Testis (tissue), 3 donors: Measurements from ENCODE around the gene KPNA3. TPM values are rescaled to one million over a fixed set of nuclear protein-coding genes. Genes with fewer than 3 reads are reported as not detected.

ENCODE experiments used
- DNase-seq: peaks from one replicate; pipeline ENCODE4 v3.0.0-alpha.2; 2019
- H3K27ac ChIP-seq, 2 donors: fragments of 200-600 bp; sonication (generic); one replicate each; pipeline ENCODE4 v1.5.1; 2019
- H3K27me3 ChIP-seq: fragments of 200-600 bp; sonication (generic); one replicate; pipeline ENCODE4 v1.5.1; 2019
- H3K36me3 ChIP-seq: fragments of 200-600 bp; sonication (generic); one replicate; pipeline ENCODE4 v1.5.1; 2017; ENCODE audit warnings: low read depth; ENCODE audit errors: missing control alignments
- H3K4me1 ChIP-seq: fragments of 200-600 bp; sonication (generic); one replicate; pipeline ENCODE4 v1.5.1; 2019
- H3K4me3 ChIP-seq, 2 donors: fragments of 200-600 bp; sonication (generic); one replicate each; pipeline ENCODE4 v1.5.1; 2017 to 2019
- H3K9me3 ChIP-seq: fragments of 200-600 bp; sonication (generic); one replicate; pipeline ENCODE4 v1.5.1; 2017
- CTCF ChIP-seq, 3 experiments: fragments of 450-650 bp in 2 of 3; fragments of 200-600 bp in 1 of 3; sonication (generic) in 1 of 3; IDR thresholded peaks; one replicate each; pipeline ENCODE4 v1.5.1; 2016 to 2019; ENCODE audit warnings: antibody characterized with exemption in 3 of 3, mild to moderate bottlenecking in 2 of 3, moderate library complexity in 1 of 3
- POLR2A ChIP-seq: fragments of 450-650 bp; IDR thresholded peaks from one replicate; pipeline ENCODE4 v1.6.1; 2017; ENCODE audit warnings: antibody characterized with exemption, mild to moderate bottlenecking, moderate library complexity
- WGBS, 2 donors: methylation state at CpG; one replicate each; pipeline ENCODE4 v1.1.5; 2018; 5-methylcytosine and 5-hydroxymethylcytosine counted together
- intact Hi-C: fragments of 100-400 bp; cut with DNase I; formaldehyde crosslinking; loops from one replicate; pipeline ENCODE4 v1.15.1; 2023; ENCODE audit warnings: low total_unique reads
- polyA plus RNA-seq: library from polyadenylated mRNA; stranded (reverse); fragments of 350-450 nt; fragmentation: Illumina TruSeq; extraction: RNeasy Lipid Tissue Mini Kit (QIAGEN cat#74804); gene quantifications from one replicate; pipeline ENCODE4 v1.2.3, GENCODE V29; 2014; ENCODE audit warnings: low read depth, low replicate concordance; ENCODE audit not compliant: insufficient read depth
- total RNA-seq, 2 donors: library from RNA; depleted of rRNA; stranded (reverse); fragments of >200 nt; gene quantifications; one replicate each; pipeline ENCODE4 v1.2.3, GENCODE V29; 2016

The KPNA3 gene
- total and polyA plus RNA-seq, 3 donors from 2014 or later = 39.4 to 51.3 (median 46.5) TPM

- Histone ChIP-seq H3K27me3 (no peaks in the 10 kb centered on the region), H3K4me3 (no peak overlapping the region), H3K9me3 (no peaks in the 10 kb centered on the region), H3K36me3 (no peaks in the 10 kb centered on the region), H3K27ac (no peak overlapping the region), H3K4me1 (peaks cover 10% of the 10 kb centered on the region)
- 76 to 84% methylated on average over 3 of the region's 3 CpGs for WGBS, 2 donors
- no peak for DNase-seq
- TF ChIP-seq CTCF (IDR thresholded peaks at IDR 0.05) = no peak
- no peak for TF ChIP-seq POLR2A
- intact Hi-C loops = no loop called here
Measured at GRCh38 chr13:49693877-49694276, 98.6 kb downstream of the KPNA3 start.

- Histone ChIP-seq H3K9me3 (no peaks in the 10 kb centered on the region), H3K36me3 (no peaks in the 10 kb centered on the region), H3K27ac (no peak overlapping the region), H3K4me3 (no peak overlapping the region), H3K27me3 (no peaks in the 10 kb centered on the region), H3K4me1 (peaks cover 10% of the 10 kb centered on the region)
- DNase-seq = no peak
- WGBS, 2 donors = 69 to 80% methylated on average over 4 of the region's 4 CpGs
- intact Hi-C loops = no loop called here
- TF ChIP-seq POLR2A (no peak), CTCF (IDR thresholded peaks at IDR 0.05) (no peak)
Measured at GRCh38 chr13:49693191-49693733, 99.2 kb downstream of the KPNA3 start.

- no peaks in the 10 kb centered on the region for H3K27me3 ChIP-seq
- no peak for TF ChIP-seq POLR2A
- no peak for TF ChIP-seq CTCF (IDR thresholded peaks at IDR 0.05)
- H3K36me3 ChIP-seq = no peaks in the 10 kb centered on the region
- H3K9me3 ChIP-seq = no peaks in the 10 kb centered on the region
- intact Hi-C loops = no loop called here
- WGBS, 2 donors = 1% methylated on average over 15 to 64 of the region's 67 CpGs
- peak within 1 kb of the TSS; percentile 83 to 86 for H3K27ac ChIP-seq
- peaks cover 10% of the 10 kb centered on the region for H3K4me1 ChIP-seq
- peak; percentile 97 for DNase-seq
- peak within 1 kb of the TSS; percentile 74 to 76 for H3K4me3 ChIP-seq
Measured at GRCh38 chr13:49690995-49691784, 101.3 kb downstream of the KPNA3 start, which contains the start of gene EBPL. Gene EBPL (minus strand): TSS chr13:49691486. CDS start chr13:49691424, 62 bp downstream.

GRCh38 chr13:49690133-49690994 is 102.1 kb downstream of the KPNA3 start:
- H3K4me1 ChIP-seq = peaks cover 10% of the 10 kb centered on the region
- intact Hi-C loops = no loop called here
- peak overlapping the region; percentile 18 to 86 for H3K27ac ChIP-seq
- no peaks in the 10 kb centered on the region for H3K27me3 ChIP-seq
- H3K9me3 ChIP-seq = no peaks in the 10 kb centered on the region
- peak; percentile 32 for DNase-seq
- 4 to 7% methylated on average over 15 to 17 of the region's 17 CpGs for WGBS, 2 donors
- TF ChIP-seq CTCF (IDR thresholded peaks at IDR 0.05) (no peak), POLR2A (no peak)
- H3K36me3 ChIP-seq = no peaks in the 10 kb centered on the region
- peak overlapping the region; percentile 74 to 76 for H3K4me3 ChIP-seq
